GM18951 (cell line): ENCODE measurements around the gene OR1K1.

ENCODE experiments used
- POLR2A ChIP-seq: IDR thresholded peaks from 4 replicates; pipeline ENCODE4 v1.6.1; 2011; ENCODE audit warnings: mild to moderate bottlenecking; ENCODE audit not compliant: insufficient read length, insufficient read depth; ENCODE audit errors: extremely low read depth
- in situ Hi-C: fragments of 300-500 bp; cut with MboI; formaldehyde crosslinking; loops from one replicate; pipeline ENCODE4 v1.12.0; 2022; ENCODE audit warnings: low sequenced_read_pairs, mixed read lengths, inconsistent platforms; ENCODE audit not compliant: unreplicated experiment

The OR1K1 gene

GRCh38 chr9:122848256-122848943, 48.5 kb downstream of the OR1K1 start:
- in situ Hi-C loops = no loop called here
- TF ChIP-seq POLR2A = no peak
